ENCODE data around the gene DPP3.

DNA sequence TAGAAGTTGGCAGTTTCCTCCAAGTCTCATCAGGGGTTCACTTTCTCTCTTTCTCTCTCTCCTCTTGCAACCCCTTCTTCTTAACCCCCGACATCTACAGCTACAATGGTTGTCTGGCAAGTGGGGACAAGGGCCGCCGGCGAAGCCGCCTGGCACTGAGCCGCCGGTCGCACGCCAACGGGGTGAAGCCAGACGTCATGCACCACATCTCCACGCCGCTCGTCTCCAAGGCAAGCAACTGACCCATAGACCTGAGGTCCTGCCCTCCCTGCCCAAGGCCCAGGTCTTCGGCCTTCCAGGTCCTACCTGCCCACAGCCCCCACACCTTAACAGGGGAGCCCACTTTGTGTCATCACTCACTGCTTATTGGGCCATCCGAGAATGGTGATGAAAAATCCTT, 9.1 kb upstream of the DPP3 start:
- no peak for TF ChIP-seq CTCF (conservative IDR thresholded peaks at IDR 0.05; ENCODE audit: low read depth, low read length)
- TF ChIP-seq EZH2 (IDR thresholded peaks at IDR 0.05; ENCODE audit: borderline replicate concordance, low read depth, low read length, poor library complexity, severe bottlenecking): no peak
